OCI-LY1 (cell line): ENCODE measurements around the gene SCRG1.

ENCODE experiments used
- EZH2 ChIP-seq: fragments of 200-600 bp; sonication (generic), shearing (Covaris generic); IDR thresholded peaks from 2 replicates; pipeline ENCODE4 v1.8.0; 2017; ENCODE audit warnings: borderline replicate concordance, mixed run types, mild to moderate bottlenecking, antibody characterized with exemption, low read length, moderate library complexity, mixed read lengths
- TF ChIP-seq, protein P1 (sequence below): fragments of 200-600 bp; sonication (generic), shearing (Covaris generic); IDR thresholded peaks from 2 replicates; pipeline ENCODE4 v1.5.1; 2017; ENCODE audit warnings: mild to moderate bottlenecking, antibody characterized with exemption, low read length, moderate library complexity, mixed read lengths

DNA sequence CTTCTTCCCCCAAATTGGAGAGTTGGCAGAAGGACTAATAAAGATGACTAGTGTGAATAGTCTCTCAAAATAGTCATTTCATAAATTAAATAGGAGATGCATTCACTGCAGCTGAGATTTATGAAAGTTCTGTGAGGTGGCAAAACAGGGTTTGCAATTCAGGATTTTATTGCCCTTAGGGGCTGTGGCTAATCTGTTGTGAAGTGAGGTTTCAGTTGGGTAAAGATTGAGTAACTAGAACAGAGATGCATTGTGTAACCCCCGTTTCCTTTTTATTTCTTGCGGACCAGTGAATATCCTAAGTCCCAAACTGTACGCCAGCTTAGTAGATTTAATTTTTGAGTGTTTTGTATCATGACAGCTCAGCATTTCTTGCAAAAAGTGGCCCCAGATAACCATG, 16.2 kb upstream of the SCRG1 start:
- TF ChIP-seq, protein P1, sequence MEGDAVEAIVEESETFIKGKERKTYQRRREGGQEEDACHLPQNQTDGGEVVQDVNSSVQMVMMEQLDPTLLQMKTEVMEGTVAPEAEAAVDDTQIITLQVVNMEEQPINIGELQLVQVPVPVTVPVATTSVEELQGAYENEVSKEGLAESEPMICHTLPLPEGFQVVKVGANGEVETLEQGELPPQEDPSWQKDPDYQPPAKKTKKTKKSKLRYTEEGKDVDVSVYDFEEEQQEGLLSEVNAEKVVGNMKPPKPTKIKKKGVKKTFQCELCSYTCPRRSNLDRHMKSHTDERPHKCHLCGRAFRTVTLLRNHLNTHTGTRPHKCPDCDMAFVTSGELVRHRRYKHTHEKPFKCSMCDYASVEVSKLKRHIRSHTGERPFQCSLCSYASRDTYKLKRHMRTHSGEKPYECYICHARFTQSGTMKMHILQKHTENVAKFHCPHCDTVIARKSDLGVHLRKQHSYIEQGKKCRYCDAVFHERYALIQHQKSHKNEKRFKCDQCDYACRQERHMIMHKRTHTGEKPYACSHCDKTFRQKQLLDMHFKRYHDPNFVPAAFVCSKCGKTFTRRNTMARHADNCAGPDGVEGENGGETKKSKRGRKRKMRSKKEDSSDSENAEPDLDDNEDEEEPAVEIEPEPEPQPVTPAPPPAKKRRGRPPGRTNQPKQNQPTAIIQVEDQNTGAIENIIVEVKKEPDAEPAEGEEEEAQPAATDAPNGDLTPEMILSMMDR: no peak
- no peak for TF ChIP-seq EZH2
